ENCODE measurements around the gene METTL16.

METTL16 gene

GRCh38 chr17:2396192-2396567 is 115.5 kb downstream of the METTL16 start:
- H3K27me3 ChIP-seq (ENCODE audit: insufficient read depth, low read length, poor library complexity), result no peaks in the 10 kb centered on the region
- H3K4me3 ChIP-seq (ENCODE audit: low read depth in 1 of 2, low read length in 2 of 2), result no peak overlapping the region
- peaks cover 4% of the 10 kb centered on the region; the same call in 1 of the 2 replicates for H3K36me3 ChIP-seq (ENCODE audit: insufficient read depth, low read length)
- H3K9me3 ChIP-seq (ENCODE audit: insufficient read depth, low read length, severe bottlenecking), result no peaks in the 10 kb centered on the region
- no peak overlapping the region for H2AFZ ChIP-seq (ENCODE audit: low read depth, low read length)
- peaks cover 46% of the 10 kb centered on the region for H3K4me1 ChIP-seq (ENCODE audit: insufficient read depth, low read length)
- H3K9ac ChIP-seq (ENCODE audit: low read depth, low read length), result no peak overlapping the region
- no peak overlapping the region for H3K4me2 ChIP-seq (ENCODE audit: insufficient read depth, low read length)
- H4K20me1 ChIP-seq (ENCODE audit: insufficient read depth, low read length), result peaks cover 55% of the 10 kb centered on the region
- DNase-seq (no peak), ATAC-seq (ENCODE audit: insufficient read depth, low read depth) (no peak)
- H3K27ac ChIP-seq (ENCODE audit: low read length), result no peak overlapping the region
- TF ChIP-seq CTCF (IDR thresholded peaks at IDR 0.05; ENCODE audit: borderline replicate concordance, extremely low read depth, low read length, poor library complexity, severe bottlenecking), result no peak
- TF ChIP-seq EZH2 (IDR thresholded peaks at IDR 0.05; ENCODE audit: borderline replicate concordance, low read depth, low read length, severe bottlenecking), result no peak
- H3K79me2 ChIP-seq (ENCODE audit: insufficient read depth, low read length), result peaks cover 62% of the 10 kb centered on the region

- Histone ChIP-seq H3K9me3 (ENCODE audit: insufficient read depth, low read length, severe bottlenecking) (no peaks in the 10 kb centered on the region), H3K4me3 (ENCODE audit: low read depth in 1 of 2, low read length in 2 of 2) (no peak overlapping the region), H3K36me3 (ENCODE audit: insufficient read depth, low read length) (peaks cover 4% of the 10 kb centered on the region; the same call in 1 of the 2 replicates), H3K4me2 (ENCODE audit: insufficient read depth, low read length) (no peak overlapping the region), H2AFZ (ENCODE audit: low read depth, low read length) (no peak overlapping the region), H3K27me3 (ENCODE audit: insufficient read depth, low read length, poor library complexity) (no peaks in the 10 kb centered on the region), H3K27ac (ENCODE audit: low read length) (no peak overlapping the region), H4K20me1 (ENCODE audit: insufficient read depth, low read length) (peaks cover 60% of the 10 kb centered on the region), H3K79me2 (ENCODE audit: insufficient read depth, low read length) (peaks cover 65% of the 10 kb centered on the region), H3K9ac (ENCODE audit: low read depth, low read length) (no peak overlapping the region), H3K4me1 (ENCODE audit: insufficient read depth, low read length) (peaks cover 45% of the 10 kb centered on the region)
- DNase-seq (no peak), ATAC-seq (ENCODE audit: insufficient read depth, low read depth) (no peak)
- no peak for TF ChIP-seq EZH2 (IDR thresholded peaks at IDR 0.05; ENCODE audit: borderline replicate concordance, low read depth, low read length, severe bottlenecking)
- TF ChIP-seq CTCF (IDR thresholded peaks at IDR 0.05; ENCODE audit: borderline replicate concordance, extremely low read depth, low read length, poor library complexity, severe bottlenecking), result no peak
These were observed 116.2 kb downstream of the METTL16 start for GRCh38 chr17:2395258-2396181.

- no peak for DNase-seq
- no peak for TF ChIP-seq CTCF (IDR thresholded peaks at IDR 0.05; ENCODE audit: borderline replicate concordance, extremely low read depth, low read length, poor library complexity, severe bottlenecking)
- TF ChIP-seq EZH2 (IDR thresholded peaks at IDR 0.05; ENCODE audit: borderline replicate concordance, low read depth, low read length, severe bottlenecking), result no peak
- no peak for ATAC-seq (ENCODE audit: insufficient read depth, low read depth)
- no peak overlapping the region for H2AFZ ChIP-seq (ENCODE audit: low read depth, low read length)
- H3K4me2 ChIP-seq (ENCODE audit: insufficient read depth, low read length), result no peak overlapping the region
- H3K9me3 ChIP-seq (ENCODE audit: insufficient read depth, low read length, severe bottlenecking), result no peaks in the 10 kb centered on the region
- peaks cover 40% of the 10 kb centered on the region for H3K4me1 ChIP-seq (ENCODE audit: insufficient read depth, low read length)
- H3K36me3 ChIP-seq (ENCODE audit: insufficient read depth, low read length), result peaks cover 4% of the 10 kb centered on the region; the same call in 1 of the 2 replicates
- H3K27ac ChIP-seq (ENCODE audit: low read length), result no peak overlapping the region
- peaks cover 63% of the 10 kb centered on the region for H4K20me1 ChIP-seq (ENCODE audit: insufficient read depth, low read length)
- no peaks in the 10 kb centered on the region for H3K27me3 ChIP-seq (ENCODE audit: insufficient read depth, low read length, poor library complexity)
- peaks cover 64% of the 10 kb centered on the region for H3K79me2 ChIP-seq (ENCODE audit: insufficient read depth, low read length)
- H3K4me3 ChIP-seq (ENCODE audit: low read depth in 1 of 2, low read length in 2 of 2), result no peak overlapping the region
- no peak overlapping the region for H3K9ac ChIP-seq (ENCODE audit: low read depth, low read length)
These were observed 116.9 kb downstream of the METTL16 start for GRCh38 chr17:2394775-2395201.

Data from DND-41 (cell line).